M059J (cell line): ENCODE data around the gene RRAS2. TPM values are rescaled to one million over a fixed set of nuclear protein-coding genes. Genes with fewer than 3 reads are reported as not detected.

Experiments
- DNase-seq: peaks from one replicate; pipeline ENCODE4 v3.0.0-alpha.2; 2012; ENCODE audit warnings: low read depth
- total RNA-seq: library from RNA; depleted of rRNA; stranded (reverse); fragments of >200 nt; shearing (Covaris generic); gene quantifications from 2 replicates; pipeline ENCODE4 v1.2.3, GENCODE V29; 2014

Gene RRAS2
- total RNA-seq, 1 experiment from 2014 or later: 143 TPM

- DNase-seq: peak; percentile 97
These were observed 22.2 kb downstream of the RRAS2 start for GRCh38 chr11:14336507-14337503.

- no peak for DNase-seq
These were observed 23.3 kb downstream of the RRAS2 start for GRCh38 chr11:14335712-14336111.

DNA sequence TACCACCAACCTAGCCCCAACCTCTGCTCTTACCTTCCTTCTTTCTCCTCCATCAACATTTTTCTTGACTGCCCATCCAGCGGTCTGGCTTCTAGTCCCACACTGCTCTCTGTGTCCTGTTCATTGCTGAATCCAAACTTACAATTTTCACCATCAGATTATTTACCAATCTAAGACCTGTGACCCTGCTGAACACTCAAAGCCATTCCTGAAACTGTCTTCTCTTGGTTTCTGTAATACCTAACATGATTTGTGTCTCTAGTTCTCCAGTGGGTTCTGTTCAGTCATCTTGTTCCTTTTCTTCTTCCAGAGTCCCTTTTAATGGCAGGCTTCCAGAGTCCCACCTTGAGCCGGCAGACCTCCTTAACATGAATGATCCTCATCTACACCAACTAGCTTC lies 24.1 kb downstream of the RRAS2 start:
- no peak for DNase-seq

- no peak for DNase-seq
These were observed 24.8 kb downstream of the RRAS2 start for GRCh38 chr11:14334192-14334591.

DNA sequence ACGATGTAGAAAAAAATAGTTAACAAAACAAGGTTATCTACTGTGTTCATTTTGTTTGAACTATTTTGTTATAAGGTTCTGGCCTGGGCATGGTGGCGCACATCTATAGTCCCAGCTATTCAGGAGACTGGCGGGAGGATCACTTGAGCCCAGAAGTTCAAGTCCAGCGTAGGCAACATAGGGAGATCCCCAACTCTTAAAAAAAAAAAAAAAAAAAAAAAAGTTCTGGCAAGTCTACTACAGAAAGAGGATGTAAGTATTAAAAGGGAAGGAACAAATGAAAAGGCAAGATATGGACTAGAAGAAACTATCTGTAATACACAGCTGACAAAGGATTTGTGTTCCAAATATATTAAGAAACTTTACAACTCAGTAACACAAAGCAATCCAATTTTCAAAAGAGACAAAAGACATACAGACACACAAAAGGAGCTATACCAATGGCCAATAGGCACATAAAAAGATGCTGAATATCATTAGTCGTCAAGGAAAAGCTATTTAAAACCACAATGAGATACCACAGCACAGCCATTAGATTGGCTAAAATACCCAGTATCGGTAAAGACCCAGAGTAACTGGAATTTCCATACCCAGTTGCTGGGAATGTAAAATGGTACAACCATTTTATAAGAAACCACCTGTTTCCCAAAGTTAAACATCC lies 27.4 kb downstream of the RRAS2 start:
- no peak for DNase-seq

- no peak for DNase-seq
These were observed 28.1 kb downstream of the RRAS2 start for GRCh38 chr11:14330881-14331280.

DNA sequence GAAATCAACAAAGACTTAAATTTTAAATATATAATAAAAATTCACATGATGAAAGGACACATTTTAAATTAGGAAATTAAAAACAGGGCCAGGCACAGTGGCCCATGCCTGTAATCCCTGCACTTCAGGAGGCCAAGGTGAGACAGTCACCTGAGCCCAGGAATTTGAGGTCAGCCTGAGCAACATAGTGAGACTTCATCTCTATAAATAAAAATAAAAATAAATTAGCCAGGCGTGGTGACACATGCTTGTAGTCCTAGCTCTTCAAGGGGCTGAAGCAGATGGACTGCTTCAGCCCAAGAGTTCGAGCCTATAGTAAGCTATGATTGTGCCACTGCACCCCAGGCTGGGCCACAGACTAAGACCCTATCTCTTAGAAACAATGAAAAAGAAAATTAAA lies 29.3 kb downstream of the RRAS2 start:
- no peak for DNase-seq

- DNase-seq: no peak
These were observed 31.9 kb downstream of the RRAS2 start for GRCh38 chr11:14327116-14327515.

DNA sequence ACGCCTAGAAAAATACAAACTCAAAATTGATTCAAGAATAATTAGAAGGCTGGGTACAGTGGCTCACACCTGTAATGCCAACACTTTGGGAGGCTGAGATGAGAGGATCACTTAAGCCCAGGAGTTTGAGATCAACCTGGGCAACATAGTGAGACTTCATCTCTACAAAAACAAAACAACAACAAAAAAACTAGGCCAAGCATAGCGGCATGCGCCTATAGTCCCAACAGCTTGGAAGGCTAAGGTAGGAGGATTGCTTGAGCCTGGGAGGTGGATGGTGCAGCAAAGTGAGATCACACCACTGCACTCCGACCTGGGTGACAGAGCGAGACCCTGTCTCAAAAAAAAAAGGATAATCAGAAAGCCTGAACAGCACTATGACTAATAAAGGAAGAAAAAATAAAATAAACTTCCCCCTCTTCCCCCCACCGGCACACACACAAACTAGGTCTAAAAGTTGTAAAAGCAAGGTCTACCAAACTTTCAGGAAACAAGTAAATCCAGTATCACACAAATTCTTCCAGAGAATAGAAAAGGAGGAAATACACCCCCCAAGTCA lies 35.8 kb downstream of the RRAS2 start:
- no peak for DNase-seq

GRCh38 chr11:14322510-14322909 lies 36.5 kb downstream of the RRAS2 start:
- no peak for DNase-seq

- peak; percentile 82 for DNase-seq
These were observed 39.0 kb downstream of the RRAS2 start for GRCh38 chr11:14320020-14320419.

DNA sequence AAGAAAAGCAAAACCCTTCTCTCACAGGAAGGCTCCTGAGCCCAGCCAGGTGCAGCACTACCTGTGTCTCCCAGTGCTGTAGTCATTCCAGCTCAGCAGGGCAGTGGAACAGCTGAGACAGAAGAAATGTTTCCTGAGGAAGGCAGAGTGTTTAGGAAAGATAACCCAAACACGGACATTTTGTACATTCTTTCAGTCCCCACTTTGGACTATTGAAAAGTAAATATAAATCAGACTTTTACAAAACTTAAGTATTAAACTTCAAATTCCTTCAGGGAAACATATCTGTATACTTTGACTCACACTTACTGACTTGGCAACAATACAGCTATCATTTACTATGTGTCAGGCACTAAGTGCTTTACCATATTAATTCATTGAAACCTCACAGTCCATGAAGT lies 40.4 kb downstream of the RRAS2 start:
- DNase-seq: peak; percentile 54

DNA sequence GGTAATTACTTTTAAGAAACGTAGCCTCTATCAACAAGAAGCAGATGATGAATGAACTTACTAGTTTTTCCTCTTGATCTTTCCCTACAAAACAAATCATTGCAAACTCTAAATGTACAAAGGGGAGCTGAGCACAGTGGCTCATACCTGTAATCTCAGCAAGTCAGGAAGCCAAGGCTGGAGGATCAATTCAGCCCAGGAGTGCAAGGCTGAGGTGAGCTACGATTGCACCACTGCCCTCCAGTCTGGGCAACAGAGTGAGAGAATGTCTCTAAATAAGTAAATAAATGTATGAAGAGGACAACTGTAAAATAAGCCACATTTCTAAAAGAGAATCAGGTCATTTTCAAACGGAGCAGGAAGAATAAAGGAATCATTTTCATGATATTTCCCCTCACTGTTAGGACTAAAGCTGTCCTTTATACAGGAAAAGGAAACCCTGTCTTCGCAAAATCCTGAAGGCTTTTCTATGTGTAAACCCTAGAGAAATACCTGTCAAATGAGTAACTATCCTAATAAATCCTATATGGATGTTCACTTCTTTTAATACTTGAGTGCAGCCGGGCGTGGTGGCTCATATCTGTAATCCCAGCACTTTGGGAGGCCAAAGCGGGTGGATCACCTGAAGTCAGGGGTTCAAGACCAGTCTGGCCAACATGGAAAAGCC lies 41.2 kb downstream of the RRAS2 start:
- DNase-seq: peak; percentile 11

- no peak for DNase-seq
These were observed 43.9 kb downstream of the RRAS2 start for GRCh38 chr11:14315130-14315529.

DNA sequence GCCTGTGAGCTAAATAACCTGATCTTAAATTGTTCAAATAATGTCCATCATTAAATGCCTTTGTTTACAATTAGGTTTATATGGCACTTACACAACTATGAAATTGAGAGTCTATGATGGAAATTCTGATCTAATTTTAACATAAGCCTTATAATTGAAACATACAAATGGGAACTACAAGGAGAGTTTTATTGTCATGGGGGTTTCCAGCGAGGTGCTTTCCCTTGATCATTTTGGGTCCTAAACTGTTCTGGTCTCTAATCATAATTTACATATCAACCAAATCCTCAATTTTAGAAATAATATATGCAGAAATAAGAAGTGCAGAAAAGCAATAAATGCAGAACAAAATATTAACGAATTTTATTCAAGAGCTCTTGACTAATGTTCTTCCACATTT lies 44.9 kb downstream of the RRAS2 start:
- DNase-seq: no peak

- peak; percentile 67 for DNase-seq
These were observed 46.1 kb downstream of the RRAS2 start for GRCh38 chr11:14312736-14313438.

- peak; percentile 29 for DNase-seq
These were observed 48.3 kb downstream of the RRAS2 start for GRCh38 chr11:14310679-14311078.

DNA sequence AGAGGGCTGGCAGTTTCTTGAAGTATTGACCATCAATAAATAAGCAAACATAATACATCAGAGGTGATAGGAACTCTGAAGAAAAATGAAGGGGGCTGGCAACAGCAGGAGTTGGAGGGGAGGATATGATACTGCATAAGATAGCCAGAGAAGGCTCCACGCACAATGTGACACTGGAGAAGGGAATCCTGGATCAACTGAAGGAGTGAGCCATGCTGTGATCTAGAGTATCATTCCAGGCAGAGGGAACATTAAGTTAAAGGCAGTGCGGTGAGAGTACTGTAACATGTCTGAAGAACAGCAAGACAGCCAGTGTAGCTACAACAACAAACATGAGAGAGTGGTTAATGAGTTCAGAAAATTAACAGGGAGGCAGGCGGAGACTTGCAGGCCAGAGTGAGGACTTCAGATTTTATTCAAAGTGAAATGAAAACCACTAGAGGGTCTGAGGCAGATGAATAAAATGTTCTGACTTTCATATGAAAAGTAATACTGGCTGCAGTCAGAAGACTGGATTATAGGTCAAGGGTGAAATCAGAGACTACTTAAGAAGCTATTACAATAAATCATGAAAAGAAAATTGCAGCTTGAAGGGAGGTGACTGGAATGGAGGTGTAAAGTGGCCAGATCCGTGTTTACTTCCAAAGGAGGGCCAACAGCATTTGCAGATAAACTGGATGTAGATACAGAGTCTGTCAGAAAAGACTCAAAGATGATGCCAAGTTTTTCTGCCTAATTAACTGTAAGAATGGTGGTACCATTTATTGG lies 49.4 kb downstream of the RRAS2 start:
- no peak for DNase-seq

DNA sequence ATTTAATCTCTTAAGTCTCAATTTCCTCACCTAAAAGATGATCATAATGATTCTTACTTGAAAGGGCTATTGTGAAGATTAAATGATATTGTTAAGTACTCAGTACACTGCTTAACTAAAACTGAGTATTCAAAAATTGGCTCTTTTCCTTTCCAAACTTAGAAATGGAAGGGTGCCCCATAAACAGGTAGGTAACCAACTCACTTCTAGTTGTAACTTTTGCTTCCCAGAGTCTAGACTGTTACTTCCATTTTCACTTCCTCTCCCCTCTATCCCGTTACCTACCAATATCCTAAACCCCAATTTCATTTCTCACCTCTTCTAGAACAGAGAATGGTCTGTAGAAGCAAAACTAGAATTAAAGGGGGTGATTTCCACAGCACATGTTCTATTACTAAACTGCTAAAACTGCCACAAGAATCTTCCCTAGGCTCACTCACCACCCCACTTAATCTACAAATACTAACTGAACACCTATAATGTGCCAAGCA lies 50.0 kb downstream of the RRAS2 start:
- DNase-seq: no peak

DNA sequence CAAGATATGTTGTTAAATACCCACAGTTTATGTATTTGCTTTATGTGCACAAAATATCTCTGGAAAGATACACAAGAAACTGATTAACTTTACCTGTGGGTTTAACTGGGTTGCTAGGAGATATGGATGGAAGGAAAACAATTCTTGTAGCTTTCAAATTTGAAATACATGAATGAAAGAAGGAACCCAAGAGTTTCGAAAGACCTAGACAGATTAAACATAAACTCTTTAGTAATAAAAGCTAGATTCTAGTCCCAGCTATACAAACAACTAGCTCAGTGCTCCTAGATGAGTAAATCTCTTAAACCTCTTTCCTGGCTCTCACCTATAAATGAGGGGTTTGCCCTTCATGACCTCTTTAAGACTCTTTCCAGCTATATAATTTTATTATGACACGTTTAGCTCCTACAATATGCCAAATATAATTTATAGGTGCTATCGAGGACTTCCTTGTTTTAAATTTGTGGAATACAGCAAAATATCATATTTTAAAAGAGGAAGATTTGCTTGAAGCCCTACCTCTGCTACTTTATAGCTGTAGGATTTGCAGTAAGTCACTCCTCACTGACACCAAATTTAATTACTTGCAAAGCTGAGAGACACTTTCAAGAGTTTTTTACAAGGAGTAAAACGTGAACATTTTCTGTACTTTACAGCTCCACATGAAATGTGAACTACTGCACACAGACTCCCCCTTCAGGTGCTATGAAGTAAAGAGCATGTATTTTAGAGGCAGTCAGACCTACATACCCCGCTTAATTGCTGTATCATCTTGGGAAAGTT lies 50.7 kb downstream of the RRAS2 start:
- peak; percentile 57 for DNase-seq
